ENCODE measurements around the gene BRICD5. TPM values are rescaled to one million over a fixed set of nuclear protein-coding genes. Genes with fewer than 3 reads are reported as not detected.
"Not testable (repeated sequence)": the region's sequence is repeated elsewhere in the genome, so short reads cannot be mapped to it uniquely, and the experiment has no call there.

The BRICD5 gene
- total and polyA plus RNA-seq, 7 donors = 0.86 to 5.3 (median 3.0) TPM

GRCh38 chr16:2243031-2243528, 32.4 kb upstream of the BRICD5 start:
- Histone ChIP-seq H3K4me1 (no peaks in the 10 kb centered on the region), H3K4me3 (no peak overlapping the region), H3K27ac (no peak overlapping the region), H3K9me3 (no peaks in the 10 kb centered on the region), H3K27me3 (ENCODE audit: insufficient read depth in 3 of 3, low read length in 2 of 3) (no peaks in the 10 kb centered on the region), H3K36me3 (ENCODE audit: insufficient read depth in 1 of 2, low read depth in 1 of 2) (peaks cover 15 to 77% of the 10 kb centered on the region in 2 donors)
- intact Hi-C loops (cut with DNase I) = no loop called here
- TF ChIP-seq CTCF (IDR thresholded peaks at IDR 0.05) = no peak
- no peak for ATAC-seq
- WGBS, 3 donors = 94 to 99% (median 96%) methylated on average over 19 of the region's 19 CpGs
- DNase-seq = no peak

- Histone ChIP-seq H3K36me3 (ENCODE audit: insufficient read depth in 1 of 2, low read depth in 1 of 2) (peaks cover 15 to 77% of the 10 kb centered on the region in 2 donors), H3K4me3 (no peak overlapping the region), H3K4me1 (no peaks in the 10 kb centered on the region), H3K27me3 (ENCODE audit: insufficient read depth in 3 of 3, low read length in 2 of 3) (no peaks in the 10 kb centered on the region), H3K27ac (no peak overlapping the region), H3K9me3 (no peaks in the 10 kb centered on the region)
- intact Hi-C loops (cut with DNase I) = no loop called here
- DNase-seq (peak in 1 of 2 donors; percentile 46), ATAC-seq (no peak)
- no peak for TF ChIP-seq CTCF (IDR thresholded peaks at IDR 0.05)
- WGBS, 3 donors = 76 to 93% (median 77%) methylated on average over 10 to 11 of the region's 11 CpGs
Observed at GRCh38 chr16:2242598-2242997, 31.9 kb upstream of the BRICD5 start.

- 51 to 67% (median 61%) methylated on average over 9 of the region's 9 CpGs for WGBS, 3 donors
- H3K4me3 ChIP-seq; ATAC-seq; H3K9me3 ChIP-seq; intact Hi-C loops (cut with DNase I); H3K27ac ChIP-seq; DNase-seq; H3K4me1 ChIP-seq: not testable (repeated sequence)
- Histone ChIP-seq H3K36me3 (ENCODE audit: insufficient read depth in 1 of 2, low read depth in 1 of 2) (peaks cover 9 to 66% of the 10 kb centered on the region in 2 donors), H3K27me3 (ENCODE audit: insufficient read depth in 3 of 3, low read length in 2 of 3) (peaks cover 0 to 10% (median 4%) of the 10 kb centered on the region in 3 donors)
Observed at GRCh38 chr16:2240331-2240730, 29.7 kb upstream of the BRICD5 start.

GRCh38 chr16:2238838-2239675, 28.4 kb upstream of the BRICD5 start:
- ATAC-seq = peak in 3 of 4 donors; percentile 3 to 25 (median 18)
- Histone ChIP-seq H3K4me3 (no peak overlapping the region), H3K27me3 (ENCODE audit: insufficient read depth in 3 of 3, low read length in 2 of 3) (peaks cover 0 to 13% (median 4%) of the 10 kb centered on the region in 3 donors), H3K9me3 (no peaks in the 10 kb centered on the region), H3K36me3 (ENCODE audit: insufficient read depth in 1 of 2, low read depth in 1 of 2) (peaks cover 9 to 66% of the 10 kb centered on the region in 2 donors), H3K4me1 (peaks cover 9% of the 10 kb centered on the region), H3K27ac (no peak overlapping the region)
- DNase-seq = no peak
- intact Hi-C loops (cut with DNase I) = no loop called here
- WGBS, 3 donors = 59 to 79% (median 64%) methylated on average over 15 of the region's 15 CpGs
- TF ChIP-seq CTCF (IDR thresholded peaks at IDR 0.05) = no peak

GRCh38 chr16:2238150-2238837, 27.6 kb upstream of the BRICD5 start:
- H3K36me3 ChIP-seq (ENCODE audit: insufficient read depth in 1 of 2, low read depth in 1 of 2) = peaks cover 9 to 66% of the 10 kb centered on the region in 2 donors
- 52 to 65% (median 52%) methylated on average over 16 to 18 of the region's 18 CpGs for WGBS, 3 donors
- ATAC-seq = peak in 3 of 4 donors; percentile 16 to 33 (median 31)
- no peak overlapping the region for H3K4me3 ChIP-seq
- H3K9me3 ChIP-seq = no peaks in the 10 kb centered on the region
- H3K4me1 ChIP-seq = peaks cover 9% of the 10 kb centered on the region
- TF ChIP-seq CTCF (IDR thresholded peaks at IDR 0.05) = no peak
- peaks cover 0 to 13% (median 4%) of the 10 kb centered on the region in 3 donors for H3K27me3 ChIP-seq (ENCODE audit: insufficient read depth in 3 of 3, low read length in 2 of 3)
- no peak overlapping the region for H3K27ac ChIP-seq
- DNase-seq = peak in 1 of 2 donors; percentile 49
- intact Hi-C loops (cut with DNase I) = no loop called here

Measured in psoas muscle (tissue), 8 donors.